Measurements from ENCODE around the gene MDN1. TPM values are rescaled to one million over a fixed set of nuclear protein-coding genes. Genes with fewer than 3 reads are reported as not detected.

Gene MDN1
- polyA plus RNA-seq, 1 experiment, result 3.3 TPM

DNA sequence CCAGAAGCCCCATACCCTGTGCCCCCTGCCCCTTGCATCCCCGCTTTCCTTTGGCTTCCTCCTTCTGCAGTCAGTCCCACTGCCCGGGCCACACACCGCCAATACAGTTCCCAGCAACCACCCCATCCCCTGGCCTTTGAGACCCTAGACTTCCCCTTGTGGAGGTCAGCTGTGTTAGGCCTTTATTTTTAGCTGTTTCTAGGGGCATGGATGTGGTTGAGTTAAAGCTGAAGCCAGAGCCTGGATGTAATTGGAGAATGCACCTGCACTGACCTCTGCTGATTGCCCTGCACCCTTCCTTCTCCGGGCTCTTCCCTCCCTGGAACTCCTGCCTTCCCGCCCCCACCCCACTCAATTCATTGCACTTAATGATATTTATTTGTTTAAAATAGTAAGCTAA lies 214.9 kb downstream of the MDN1 start:
- ChIA-PET CTCF (no interaction called here), POLR2A (no interaction called here)
- Histone ChIP-seq H3K27me3 (ENCODE audit: control insufficient read depth, insufficient read depth, low read length) (no peaks in the 10 kb centered on the region), H3K4me3 (ENCODE audit: low read depth, low read length) (no peak overlapping the region), H3K36me3 (ENCODE audit: control insufficient read depth, insufficient read depth, low read length) (no peaks in the 10 kb centered on the region)
- no peak for DNase-seq (ENCODE audit: low read depth)
- TF ChIP-seq CTCF (IDR thresholded peaks at IDR 0.05; ENCODE audit: insufficient read depth, low read depth, low read length), result no peak

DNA sequence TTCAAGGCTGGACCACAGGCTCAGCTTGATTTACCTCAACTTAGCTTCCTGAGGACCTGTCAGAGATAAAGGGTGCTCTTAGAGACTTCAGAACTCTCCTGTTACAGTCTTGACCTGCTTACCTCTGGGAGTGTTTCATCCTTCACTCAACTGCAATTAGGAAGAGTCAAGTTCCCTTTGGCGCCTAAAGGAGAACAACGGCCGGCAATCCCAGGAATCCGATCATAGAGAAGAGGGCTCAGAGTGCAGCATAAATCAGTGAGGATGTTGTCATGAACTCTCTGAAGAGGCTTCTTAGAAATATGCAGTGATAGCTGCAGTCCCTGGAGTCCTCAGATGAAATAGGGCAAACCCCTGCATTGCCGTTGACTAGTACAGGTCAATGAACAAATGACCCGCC lies 217.4 kb downstream of the MDN1 start:
- CTCF ChIA-PET, result no interaction called here
- H3K36me3 ChIP-seq (ENCODE audit: control insufficient read depth, insufficient read depth, low read length), result no peaks in the 10 kb centered on the region
- POLR2A ChIA-PET, result no interaction called here
- no peak overlapping the region for H3K4me3 ChIP-seq (ENCODE audit: low read depth, low read length)
- no peaks in the 10 kb centered on the region for H3K27me3 ChIP-seq (ENCODE audit: control insufficient read depth, insufficient read depth, low read length)
- no peak for TF ChIP-seq CTCF (IDR thresholded peaks at IDR 0.05; ENCODE audit: insufficient read depth, low read depth, low read length)
- DNase-seq (ENCODE audit: low read depth), result no peak

DNA sequence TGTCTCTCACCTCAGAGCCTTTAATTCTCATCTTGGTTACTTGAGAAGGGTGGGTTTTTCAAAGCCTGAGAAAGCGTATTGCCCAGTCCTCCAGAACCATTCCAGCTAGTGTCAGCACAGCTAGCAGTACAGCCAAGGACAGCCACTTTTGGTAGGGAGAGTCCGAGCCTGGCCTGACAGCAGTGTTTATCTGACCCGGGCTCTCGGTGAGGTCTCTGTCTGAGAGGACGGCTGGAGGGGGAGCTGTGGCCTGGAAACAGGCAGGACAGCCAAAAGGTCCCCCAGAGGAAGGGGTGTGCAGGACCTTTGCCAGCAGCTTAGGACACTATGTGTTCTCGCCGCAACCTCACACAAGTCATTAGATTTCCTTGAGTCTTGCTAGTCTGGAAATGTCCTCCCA lies 219.9 kb downstream of the MDN1 start:
- no peak overlapping the region for H3K4me3 ChIP-seq (ENCODE audit: low read depth, low read length)
- ChIA-PET POLR2A (no interaction called here), CTCF (interaction anchor here (1.4 kb wide), 1 partner anchor 10 kb away, joined by 4 read pairs; no protein-coding TSS in a partner anchor)
- H3K36me3 ChIP-seq (ENCODE audit: control insufficient read depth, insufficient read depth, low read length), result no peaks in the 10 kb centered on the region
- H3K27me3 ChIP-seq (ENCODE audit: control insufficient read depth, insufficient read depth, low read length), result no peaks in the 10 kb centered on the region
- no peak for TF ChIP-seq CTCF (IDR thresholded peaks at IDR 0.05; ENCODE audit: insufficient read depth, low read depth, low read length)
- DNase-seq (ENCODE audit: low read depth), result no peak

DNA sequence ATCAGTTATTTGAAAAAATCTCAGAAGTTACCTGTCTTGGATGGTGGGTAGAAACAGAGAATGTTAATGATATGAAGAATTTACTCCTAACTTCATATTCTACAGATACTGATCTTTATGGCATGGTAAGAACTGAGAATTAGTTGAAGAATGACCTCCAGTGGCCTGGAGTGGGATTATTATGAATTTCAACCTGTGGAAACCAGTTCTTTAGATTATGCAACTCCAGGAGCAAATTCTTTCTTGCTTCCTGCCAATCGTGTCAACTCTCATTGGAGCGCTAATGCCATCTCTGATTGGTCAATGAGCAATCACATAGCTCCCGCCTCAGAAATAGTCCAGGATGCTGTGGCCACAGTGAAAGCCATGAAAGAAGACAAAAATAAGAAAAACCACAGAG lies 221.6 kb downstream of the MDN1 start:
- H3K27me3 ChIP-seq (ENCODE audit: control insufficient read depth, insufficient read depth, low read length), result no peaks in the 10 kb centered on the region
- CTCF ChIA-PET, result interaction anchor here (1.2 kb wide), 1 partner anchor 13 kb away, joined by 3 read pairs; no protein-coding TSS in a partner anchor
- no peaks in the 10 kb centered on the region for H3K36me3 ChIP-seq (ENCODE audit: control insufficient read depth, insufficient read depth, low read length)
- TF ChIP-seq CTCF (IDR thresholded peaks at IDR 0.05; ENCODE audit: insufficient read depth, low read depth, low read length), result no peak
- POLR2A ChIA-PET, result no interaction called here
- no peak for DNase-seq (ENCODE audit: low read depth)
- H3K4me3 ChIP-seq (ENCODE audit: low read depth, low read length), result no peak overlapping the region

DNA sequence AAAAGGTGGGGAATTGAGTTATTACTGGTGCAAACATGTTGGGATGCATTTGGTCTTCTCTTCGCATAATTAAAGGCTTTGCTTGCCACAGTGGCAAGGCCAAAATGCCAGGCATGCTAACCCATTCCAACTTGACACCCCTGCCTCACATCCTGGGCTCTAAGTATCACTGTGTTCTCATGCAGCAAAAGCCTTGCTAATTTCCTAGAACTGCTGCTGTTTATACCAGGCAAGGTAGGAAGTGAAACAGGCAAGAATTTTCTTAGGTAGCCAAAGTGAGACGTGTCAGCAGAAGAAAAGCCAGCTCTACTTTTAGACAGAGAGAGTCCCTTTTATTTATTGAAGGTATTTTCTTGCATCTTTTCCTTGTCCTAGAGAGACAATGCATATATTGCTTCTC lies 222.2 kb downstream of the MDN1 start:
- CTCF ChIA-PET, result interaction anchor here (1.3 kb wide), 1 partner anchor 165 kb away, joined by 3 read pairs; no protein-coding TSS in a partner anchor
- no peaks in the 10 kb centered on the region for H3K27me3 ChIP-seq (ENCODE audit: control insufficient read depth, insufficient read depth, low read length)
- H3K36me3 ChIP-seq (ENCODE audit: control insufficient read depth, insufficient read depth, low read length), result no peaks in the 10 kb centered on the region
- DNase-seq (ENCODE audit: low read depth), result no peak
- no peak for TF ChIP-seq CTCF (IDR thresholded peaks at IDR 0.05; ENCODE audit: insufficient read depth, low read depth, low read length)
- POLR2A ChIA-PET, result no interaction called here
- no peak overlapping the region for H3K4me3 ChIP-seq (ENCODE audit: low read depth, low read length)
